PC-9 (cell line): ENCODE measurements around the gene SLC1A2. TPM values are rescaled to one million over a fixed set of nuclear protein-coding genes. Genes with fewer than 3 reads are reported as not detected.

Experiments
- BruUV-seq: library from RNA; stranded (reverse); fragments of 400-500 nt; replicated peaks from 2 replicates; lab custom pipeline; 2021; lab: Mats Ljungman, UMichigan
- CTCF ChIA-PET: fragments of 300-600 bp; sonication (Branson Sonifier 250); formaldehyde crosslinking; loops from one replicate; lab custom pipeline; 2022; ENCODE audit warnings: antibody characterized with exemption; lab: Charles Lee
- POLR2A ChIA-PET: fragments of 300-600 bp; sonication (Branson Sonifier 250); formaldehyde crosslinking; loops from one replicate; lab custom pipeline; 2022; ENCODE audit warnings: antibody characterized with exemption; ENCODE audit not compliant: unreplicated experiment; lab: Charles Lee
- DNase-seq, 2 experiments: peaks; one replicate each; pipeline versions ENCODE4 v3.0.0 to v3.0.0-alpha.2; 2015 to 2022; ENCODE audit warnings: mixed read lengths in 1 of 2
- H2AFZ ChIP-seq: fragments of 200-600 bp; sonication (generic); 2 replicates; pipeline ENCODE4 v1.8.1; 2017; ENCODE audit warnings: antibody characterized with exemption
- H3F3A ChIP-seq: fragments of 200-600 bp; sonication (generic); 2 replicates; pipeline ENCODE4 v1.8.1; 2017; ENCODE audit warnings: antibody characterized with exemption, mild to moderate bottlenecking, low read depth; ENCODE audit not compliant: insufficient read depth
- H3K27ac ChIP-seq: fragments of 200-600 bp; sonication (generic); 2 replicates; pipeline ENCODE4 v1.6.1; 2016; ENCODE audit warnings: mixed run types
- H3K27me3 ChIP-seq: fragments of 200-600 bp; sonication (generic); 2 replicates; pipeline ENCODE4 v1.6.1; 2016; ENCODE audit warnings: low read depth, mixed run types; ENCODE audit not compliant: insufficient read depth
- H3K36me3 ChIP-seq: fragments of 200-600 bp; sonication (generic); 2 replicates; pipeline ENCODE4 v1.6.1; 2016; ENCODE audit warnings: low read depth, mixed run types
- H3K4me1 ChIP-seq: fragments of 200-600 bp; sonication (generic); replicated peaks from 2 replicates; pipeline ENCODE4 v1.6.1; 2016; ENCODE audit warnings: mixed run types; ENCODE audit not compliant: insufficient read depth
- H3K4me2 ChIP-seq: fragments of 200-600 bp; sonication (generic); 2 replicates; pipeline ENCODE4 v1.6.1; 2017; ENCODE audit warnings: mixed run types
- H3K4me3 ChIP-seq: fragments of 200-600 bp; sonication (generic); 2 replicates; pipeline ENCODE4 v1.6.1; 2016; ENCODE audit warnings: mixed run types
- H3K79me2 ChIP-seq: fragments of 200-600 bp; sonication (generic); 2 replicates; pipeline ENCODE4 v1.6.1; 2017; ENCODE audit warnings: low read depth, mixed run types
- H3K9me2 ChIP-seq: fragments of 200-600 bp; sonication (generic); 2 replicates; pipeline ENCODE4 v1.8.1; 2017; ENCODE audit warnings: mild to moderate bottlenecking; ENCODE audit not compliant: insufficient read depth
- H3K9me3 ChIP-seq: fragments of 200-600 bp; sonication (generic); 2 replicates; pipeline ENCODE4 v1.8.1; 2016; ENCODE audit warnings: low read depth; ENCODE audit not compliant: insufficient read depth
- H4K20me1 ChIP-seq: fragments of 200-600 bp; sonication (generic); 2 replicates; pipeline ENCODE4 v1.8.1; 2017; ENCODE audit not compliant: insufficient read depth
- EZH2 ChIP-seq: fragments of 200-600 bp; sonication (generic); IDR thresholded peaks from 2 replicates; pipeline ENCODE4 v1.8.0; 2017; ENCODE audit warnings: antibody characterized with exemption, low read depth
- intact Hi-C: fragments of 100-400 bp; cut with micrococcal nuclease; formaldehyde crosslinking; loops from one replicate; pipeline ENCODE4 v1.10.0; 2022; ENCODE audit not compliant: unreplicated experiment
- total RNA-seq: library from RNA; stranded (reverse); gene quantifications from 2 replicates; pipeline ENCODE4 v1.2.3, GENCODE V29; 2021
- TF ChIP-seq, protein P1 (sequence below): fragments of 200-600 bp; sonication (generic); conservative IDR thresholded peaks from 2 replicates; pipeline ENCODE4 v1.6.1; 2017; ENCODE audit warnings: mixed run types, antibody characterized with exemption, mild to moderate bottlenecking, moderate library complexity

Gene SLC1A2
- total RNA-seq, 1 experiment from 2014 or later, result 0.09 TPM

DNA sequence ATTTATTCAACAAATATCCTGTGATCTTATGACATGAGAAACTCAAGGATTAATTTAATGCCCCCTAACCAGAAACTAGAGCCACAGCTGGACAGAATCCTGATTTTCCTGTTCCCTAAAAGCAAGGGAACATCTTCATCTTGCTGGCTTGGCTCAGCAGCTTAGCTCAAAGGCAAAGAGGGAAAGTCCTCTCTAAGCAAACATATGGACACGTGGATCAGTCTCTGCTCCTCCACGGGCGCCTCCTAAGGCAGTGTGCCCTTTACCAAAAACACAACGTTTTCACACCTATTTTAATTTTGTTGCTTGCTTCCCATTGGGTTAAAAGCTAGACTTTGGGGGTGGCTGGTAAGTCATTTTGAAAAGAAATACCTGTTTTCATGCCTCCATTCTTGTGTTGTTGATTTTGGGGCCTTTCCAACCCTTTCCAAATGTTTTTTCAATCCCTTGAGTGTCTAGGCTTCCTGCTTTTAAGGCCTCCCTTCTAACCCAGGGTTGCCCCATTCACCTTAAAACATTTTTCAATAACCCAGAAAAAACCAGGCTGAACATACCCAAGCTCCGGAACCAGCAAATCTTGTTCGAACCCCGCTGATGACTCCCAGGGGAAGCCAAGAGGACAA lies 15.5 kb downstream of the SLC1A2 start:
- Histone ChIP-seq H3K4me3 (no peak overlapping the region), H3K79me2 (no peaks in the 10 kb centered on the region), H3K9me2 (no peaks in the 10 kb centered on the region), H3F3A (no peaks in the 10 kb centered on the region), H3K27me3 (no peaks in the 10 kb centered on the region), H3K4me1 (no peaks in the 10 kb centered on the region), H3K36me3 (no peaks in the 10 kb centered on the region), H3K9me3 (no peaks in the 10 kb centered on the region; the same call in 1 of the 2 replicates), H3K27ac (no peak overlapping the region), H2AFZ (no peak overlapping the region), H4K20me1 (no peaks in the 10 kb centered on the region), H3K4me2 (no peak overlapping the region)
- no peak for DNase-seq
- ChIA-PET POLR2A (no interaction called here), CTCF (no interaction called here)
- TF ChIP-seq, protein P1, sequence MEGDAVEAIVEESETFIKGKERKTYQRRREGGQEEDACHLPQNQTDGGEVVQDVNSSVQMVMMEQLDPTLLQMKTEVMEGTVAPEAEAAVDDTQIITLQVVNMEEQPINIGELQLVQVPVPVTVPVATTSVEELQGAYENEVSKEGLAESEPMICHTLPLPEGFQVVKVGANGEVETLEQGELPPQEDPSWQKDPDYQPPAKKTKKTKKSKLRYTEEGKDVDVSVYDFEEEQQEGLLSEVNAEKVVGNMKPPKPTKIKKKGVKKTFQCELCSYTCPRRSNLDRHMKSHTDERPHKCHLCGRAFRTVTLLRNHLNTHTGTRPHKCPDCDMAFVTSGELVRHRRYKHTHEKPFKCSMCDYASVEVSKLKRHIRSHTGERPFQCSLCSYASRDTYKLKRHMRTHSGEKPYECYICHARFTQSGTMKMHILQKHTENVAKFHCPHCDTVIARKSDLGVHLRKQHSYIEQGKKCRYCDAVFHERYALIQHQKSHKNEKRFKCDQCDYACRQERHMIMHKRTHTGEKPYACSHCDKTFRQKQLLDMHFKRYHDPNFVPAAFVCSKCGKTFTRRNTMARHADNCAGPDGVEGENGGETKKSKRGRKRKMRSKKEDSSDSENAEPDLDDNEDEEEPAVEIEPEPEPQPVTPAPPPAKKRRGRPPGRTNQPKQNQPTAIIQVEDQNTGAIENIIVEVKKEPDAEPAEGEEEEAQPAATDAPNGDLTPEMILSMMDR, result no peak
- no peak for TF ChIP-seq EZH2
- no TSS peak for BruUV-seq
- intact Hi-C loops, result no loop called here

DNA sequence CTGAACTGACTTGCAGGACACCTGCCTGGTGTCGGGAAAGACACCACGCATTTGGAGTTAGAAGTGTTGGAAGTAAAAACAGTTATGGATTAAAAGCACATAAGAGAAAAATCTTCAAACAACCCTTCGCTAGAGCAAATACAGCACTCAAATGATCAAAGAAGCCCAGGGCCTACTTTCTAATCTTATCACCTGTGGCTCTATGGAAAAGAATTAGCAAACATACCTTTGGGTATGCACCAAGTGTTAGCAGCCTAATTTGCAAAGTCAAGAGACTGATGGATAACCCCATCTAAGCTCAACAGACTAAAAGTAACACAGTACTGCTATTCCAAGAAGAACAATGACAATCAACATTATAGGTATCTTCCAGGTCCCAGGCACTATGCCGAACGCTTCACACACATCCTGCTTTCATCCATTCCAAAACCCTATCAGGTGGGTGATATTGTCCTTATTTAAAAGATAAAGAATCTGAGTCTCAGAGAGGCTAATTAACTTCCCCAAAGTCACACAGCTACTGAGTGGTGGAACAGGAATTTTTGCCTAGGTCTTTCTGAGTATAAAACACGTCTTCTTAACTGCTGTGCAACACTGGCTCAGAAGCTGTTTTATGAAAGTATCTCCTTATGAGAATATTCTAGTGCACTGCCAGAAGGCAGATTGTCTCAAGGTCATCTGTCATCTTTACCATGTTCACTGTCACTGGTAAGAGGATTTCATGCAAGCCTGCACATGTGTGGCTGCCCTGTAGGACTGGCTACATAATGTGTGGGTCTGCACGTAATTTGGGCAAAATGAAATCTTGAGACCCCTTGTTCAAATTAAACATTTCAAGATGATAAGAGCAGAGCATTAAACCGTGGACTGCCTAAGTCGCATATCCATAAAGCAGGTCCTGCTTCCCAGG lies 16.4 kb downstream of the SLC1A2 start:
- H3K36me3 ChIP-seq, result no peaks in the 10 kb centered on the region
- H4K20me1 ChIP-seq, result no peaks in the 10 kb centered on the region
- CTCF ChIA-PET, result no interaction called here
- no peaks in the 10 kb centered on the region for H3K79me2 ChIP-seq
- H3K9me3 ChIP-seq, result no peaks in the 10 kb centered on the region; the same call in 1 of the 2 replicates
- H2AFZ ChIP-seq, result no peak overlapping the region
- TF ChIP-seq EZH2, result no peak
- TF ChIP-seq, protein P1, result no peak
- no TSS peak for BruUV-seq
- no peaks in the 10 kb centered on the region for H3K27me3 ChIP-seq
- DNase-seq, result no peak
- no peaks in the 10 kb centered on the region for H3K4me1 ChIP-seq
- H3K4me2 ChIP-seq, result no peak overlapping the region
- POLR2A ChIA-PET, result interaction anchor here (0.7 kb wide), 1 partner anchor 327 kb away, joined by 3 read pairs; no protein-coding TSS in a partner anchor
- no peaks in the 10 kb centered on the region for H3F3A ChIP-seq
- no peaks in the 10 kb centered on the region for H3K9me2 ChIP-seq
- no peak overlapping the region for H3K4me3 ChIP-seq
- intact Hi-C loops, result no loop called here
- H3K27ac ChIP-seq, result no peak overlapping the region

DNA sequence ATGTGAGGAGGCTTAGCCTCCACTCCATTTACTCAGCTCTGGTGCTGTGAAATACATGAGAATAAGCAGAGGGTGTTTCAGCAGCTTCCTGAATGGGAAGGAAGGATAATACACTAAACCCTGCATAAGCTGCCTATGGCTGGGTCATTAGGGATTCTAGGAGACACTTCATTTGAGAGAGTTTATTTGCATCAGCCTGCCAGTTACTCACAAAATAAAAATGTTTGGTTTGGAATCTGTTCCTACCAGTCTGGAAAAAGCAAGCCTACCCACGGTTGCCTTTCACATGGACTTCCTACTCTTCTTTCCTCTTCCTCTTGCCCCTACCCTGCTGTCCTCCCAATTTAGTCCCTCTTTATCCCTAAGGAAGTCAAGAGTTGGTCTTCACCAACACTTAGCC lies 20.5 kb downstream of the SLC1A2 start:
- TF ChIP-seq, protein P1, result no peak
- TF ChIP-seq EZH2, result no peak
- H3K27ac ChIP-seq, result no peak overlapping the region
- H3K9me2 ChIP-seq, result no peaks in the 10 kb centered on the region
- DNase-seq, result no peak
- no TSS peak for BruUV-seq
- no peak overlapping the region for H3K4me3 ChIP-seq
- H3K79me2 ChIP-seq, result no peaks in the 10 kb centered on the region
- H3K36me3 ChIP-seq, result no peaks in the 10 kb centered on the region
- H3F3A ChIP-seq, result no peaks in the 10 kb centered on the region
- no peaks in the 10 kb centered on the region for H3K9me3 ChIP-seq
- H3K4me2 ChIP-seq, result no peak overlapping the region
- H4K20me1 ChIP-seq, result no peaks in the 10 kb centered on the region
- no peaks in the 10 kb centered on the region for H3K27me3 ChIP-seq
- intact Hi-C loops, result no loop called here
- no peak overlapping the region for H2AFZ ChIP-seq
- CTCF ChIA-PET, result no interaction called here
- H3K4me1 ChIP-seq, result no peaks in the 10 kb centered on the region
- POLR2A ChIA-PET, result interaction anchor here (0.5 kb wide), 1 partner anchor 195 kb away, joined by 7 read pairs; no protein-coding TSS in a partner anchor
